Aorta (tissue), 5 donors: ENCODE data around the gene BUD31. TPM values are rescaled to one million over a fixed set of nuclear protein-coding genes. Genes with fewer than 3 reads are reported as not detected.
"Not testable (repeated sequence)": the region's sequence is repeated elsewhere in the genome, so short reads cannot be mapped to it uniquely, and the experiment has no call there.

ENCODE experiments used
- ATAC-seq: fragments of 200-7000 bp; cut with Tn5 transposase; one replicate; pipeline ENCODE4 v1.9.1; 2022; ENCODE audit warnings: moderate library complexity; ENCODE audit not compliant: low FRiP score
- DNase-seq, 2 donors: peaks; one replicate each; pipeline ENCODE4 v3.0.0-alpha.2; 2020
- H3K27ac ChIP-seq, 2 donors: one replicate each; pipeline ENCODE4 v1.5.1; 2013; ENCODE audit warnings: low read length in 2 of 2, mild to moderate bottlenecking in 2 of 2, moderate library complexity in 2 of 2, control low read depth in 1 of 2, inconsistent platforms in 1 of 2, low read depth in 1 of 2
- H3K27me3 ChIP-seq, 2 donors: one replicate each; pipeline ENCODE4 v1.6.1; 2013; ENCODE audit warnings: control low read depth in 1 of 2, low read length in 1 of 2, mild to moderate bottlenecking in 1 of 2, moderate library complexity in 1 of 2; ENCODE audit not compliant: insufficient read depth in 2 of 2, control insufficient read depth in 1 of 2
- H3K36me3 ChIP-seq, 2 donors: one replicate each; pipeline ENCODE4 v1.6.1; 2013; ENCODE audit warnings: control low read depth in 1 of 2, low read length in 1 of 2, mild to moderate bottlenecking in 1 of 2; ENCODE audit not compliant: insufficient read depth in 2 of 2, control insufficient read depth in 1 of 2
- H3K4me1 ChIP-seq, 2 donors: one replicate each; pipeline ENCODE4 v1.6.1; 2013; ENCODE audit warnings: low read length in 2 of 2, control low read depth in 1 of 2, mild to moderate bottlenecking in 1 of 2, moderate library complexity in 1 of 2; ENCODE audit not compliant: insufficient read depth in 2 of 2, control insufficient read depth in 1 of 2
- H3K4me3 ChIP-seq, 2 donors: one replicate each; pipeline ENCODE4 v1.5.1; 2013; ENCODE audit warnings: low read length in 2 of 2, control low read depth in 1 of 2, mild to moderate bottlenecking in 1 of 2
- H3K9me3 ChIP-seq: one replicate; pipeline ENCODE4 v1.6.1; 2013; ENCODE audit warnings: mild to moderate bottlenecking, low read length; ENCODE audit not compliant: control insufficient read depth
- WGBS, 2 donors: extraction: QIAGEN DNeasy Blood & Tissue Kit; methylation state at CpG; one replicate each; pipeline ENCODE4 v1.1.7; 2013; 5-methylcytosine and 5-hydroxymethylcytosine counted together
- intact Hi-C, 2 donors: fragments of 100-400 bp; cut with DNase I; formaldehyde crosslinking; loops; one replicate each; pipeline versions ENCODE4 v1.14.2 to v1.15.0; 2022
- polyA plus RNA-seq, 2 donors: library from polyadenylated mRNA; stranded (reverse); fragments of 200-250 nt; gene quantifications; one replicate each; pipeline ENCODE4 v1.2.3, GENCODE V29; 2013
- total RNA-seq, 2 donors: library from RNA; stranded (reverse); fragmentation: NEBNext Ultra II Directional; extraction: Animal tissue kit (Norgen Biotek cat#: 25700); gene quantifications; one replicate each; pipeline ENCODE4 v1.2.1, GENCODE V29; 2021
- donor health status: healthy with polysubstance abuse.
- donor health status: Bipolar disorder and iron deficiency.
- donor health status: DM: no; HTN: no; CAD: no.
- donor health status: DM: no; HTN: no; CAD: no.
- donor health status: DM: yes; HTN: yes; CAD: no.

The BUD31 gene
- total and polyA plus RNA-seq, 4 donors, result 53.5 to 135 (median 73.0) TPM

GRCh38 chr7:99415513-99416127, 6.9 kb downstream of the BUD31 start:
- not testable (repeated sequence) for H3K27me3 ChIP-seq, H3K9me3 ChIP-seq, ATAC-seq, H3K4me1 ChIP-seq, H3K27ac ChIP-seq, H3K4me3 ChIP-seq
- 43 to 50% methylated on average over 17 of the region's 17 CpGs for WGBS, 2 donors
- intact Hi-C loops, result loop anchor here in 1 of 2 donors (5.0 kb wide), 1 partner anchor 48 kb away; no protein-coding TSS in a partner anchor
- peaks cover 4 to 12% of the 10 kb centered on the region in 2 donors for H3K36me3 ChIP-seq
- DNase-seq, result peak; percentile 75 to 88

DNA sequence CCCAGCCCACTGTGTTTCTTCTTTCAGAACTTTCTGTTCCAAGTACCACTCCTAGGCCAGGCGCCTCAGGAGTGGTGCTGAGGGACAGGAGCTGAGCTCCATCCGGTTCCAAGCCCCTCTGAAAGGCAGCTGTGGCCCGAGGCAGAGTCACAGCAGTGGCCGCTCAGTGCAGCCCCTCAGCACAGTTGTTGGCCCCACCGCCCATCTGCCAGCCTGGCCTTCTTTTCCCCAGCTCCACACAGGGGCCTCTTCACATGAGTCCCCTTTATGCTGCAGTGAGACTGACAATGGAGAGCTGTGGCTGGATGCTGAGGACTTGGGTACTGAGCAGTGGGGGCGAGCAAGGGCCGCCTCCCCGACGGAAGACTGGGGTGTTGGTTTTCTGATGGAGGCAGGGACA, 9.5 kb downstream of the BUD31 start:
- Histone ChIP-seq H3K9me3 (no peaks in the 10 kb centered on the region), H3K4me3 (no peak overlapping the region), H3K36me3 (peaks cover 0 to 11% of the 10 kb centered on the region in 2 donors), H3K4me1 (no peaks in the 10 kb centered on the region), H3K27ac (no peak overlapping the region), H3K27me3 (no peaks in the 10 kb centered on the region)
- no peak for DNase-seq
- WGBS, 2 donors, result 88 to 89% methylated on average over 9 of the region's 9 CpGs
- intact Hi-C loops, result loop anchor here in 1 of 2 donors (5.0 kb wide), 1 partner anchor 51 kb away; no protein-coding TSS in a partner anchor
- no peak for ATAC-seq

DNA sequence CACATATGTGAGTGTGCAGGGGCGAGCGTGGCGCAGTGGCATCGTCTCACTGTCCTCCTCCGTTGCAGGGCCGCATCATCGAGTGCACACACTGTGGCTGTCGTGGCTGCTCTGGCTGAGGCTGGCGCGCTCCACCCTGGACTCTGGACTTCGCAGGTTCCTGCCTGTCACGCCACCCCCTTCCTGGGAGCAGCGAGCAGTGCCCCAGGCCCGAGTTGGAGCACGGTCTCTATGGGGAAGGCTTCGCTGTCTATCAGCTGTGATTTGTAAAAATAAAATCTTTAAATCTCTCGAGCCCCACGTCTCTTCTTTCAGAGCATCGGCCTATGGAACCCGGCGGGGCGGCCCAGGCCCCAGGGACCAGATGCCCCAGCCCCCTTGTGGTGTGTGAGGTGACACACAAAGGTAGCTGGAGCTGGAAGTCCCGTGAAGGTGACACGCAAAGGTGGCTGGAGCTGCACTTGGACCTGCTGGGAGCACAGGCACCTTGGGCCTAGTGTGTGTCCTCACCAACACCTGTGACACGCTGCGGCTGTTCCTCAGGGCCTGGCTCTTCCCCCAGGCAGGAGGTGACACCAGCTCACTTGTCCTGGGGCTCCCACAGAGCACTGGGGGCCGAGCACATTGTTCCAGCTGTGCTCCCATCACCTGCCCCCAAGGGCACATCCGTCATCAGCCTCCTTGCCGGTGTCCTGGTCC, 10.7 kb downstream of the BUD31 start:
- H3K4me3 ChIP-seq, result no peak overlapping the region
- H3K4me1 ChIP-seq, result no peaks in the 10 kb centered on the region
- peaks cover 0 to 12% of the 10 kb centered on the region in 2 donors for H3K36me3 ChIP-seq
- H3K27ac ChIP-seq, result no peak overlapping the region
- no peaks in the 10 kb centered on the region for H3K27me3 ChIP-seq
- intact Hi-C loops, result loop anchor here in 1 of 2 donors (5.0 kb wide), 1 partner anchor 52 kb away; no protein-coding TSS in a partner anchor
- no peak for DNase-seq
- no peaks in the 10 kb centered on the region for H3K9me3 ChIP-seq
- ATAC-seq, result no peak
- 87 to 88% methylated on average over 29 of the region's 29 CpGs for WGBS, 2 donors

- ATAC-seq (no peak), DNase-seq (no peak)
- no peaks in the 10 kb centered on the region for H3K4me1 ChIP-seq
- 87 to 90% methylated on average over 5 of the region's 5 CpGs for WGBS, 2 donors
- intact Hi-C loops, result no loop called here
- peaks cover 0 to 12% of the 10 kb centered on the region in 2 donors for H3K36me3 ChIP-seq
- no peaks in the 10 kb centered on the region for H3K9me3 ChIP-seq
- H3K27ac ChIP-seq, result no peak overlapping the region
- H3K4me3 ChIP-seq, result no peak overlapping the region
- no peaks in the 10 kb centered on the region for H3K27me3 ChIP-seq
Observed at GRCh38 chr7:99420213-99420612, 11.4 kb downstream of the BUD31 start.

DNA sequence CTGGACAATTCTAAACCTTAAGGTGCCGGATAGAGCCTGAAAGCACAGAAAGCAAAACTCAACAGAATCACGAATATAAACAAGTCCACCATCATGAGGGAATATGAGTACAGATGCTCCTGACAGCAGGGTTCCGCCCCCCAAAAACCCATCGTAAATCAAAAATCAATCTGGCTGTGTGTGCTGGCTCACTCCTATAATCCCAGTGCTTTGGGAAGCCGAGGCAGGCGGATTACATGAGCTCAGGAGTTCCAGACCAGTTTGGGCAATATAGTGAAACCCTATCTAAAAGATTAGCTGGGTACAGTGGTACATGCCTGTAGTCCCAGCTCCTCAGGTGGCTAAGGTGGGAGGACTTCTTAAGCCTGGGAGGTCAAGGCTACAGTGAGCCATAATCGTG, 12.2 kb downstream of the BUD31 start:
- ATAC-seq (no peak), DNase-seq (no peak)
- peaks cover 0 to 14% of the 10 kb centered on the region in 2 donors for H3K36me3 ChIP-seq
- H3K27ac ChIP-seq, result no peak overlapping the region
- H3K4me3 ChIP-seq, result no peak overlapping the region
- no peaks in the 10 kb centered on the region for H3K27me3 ChIP-seq
- WGBS, 2 donors, result 85 to 91% methylated on average over 7 of the region's 7 CpGs
- no peaks in the 10 kb centered on the region for H3K9me3 ChIP-seq
- H3K4me1 ChIP-seq, result no peaks in the 10 kb centered on the region
- intact Hi-C loops, result no loop called here

DNA sequence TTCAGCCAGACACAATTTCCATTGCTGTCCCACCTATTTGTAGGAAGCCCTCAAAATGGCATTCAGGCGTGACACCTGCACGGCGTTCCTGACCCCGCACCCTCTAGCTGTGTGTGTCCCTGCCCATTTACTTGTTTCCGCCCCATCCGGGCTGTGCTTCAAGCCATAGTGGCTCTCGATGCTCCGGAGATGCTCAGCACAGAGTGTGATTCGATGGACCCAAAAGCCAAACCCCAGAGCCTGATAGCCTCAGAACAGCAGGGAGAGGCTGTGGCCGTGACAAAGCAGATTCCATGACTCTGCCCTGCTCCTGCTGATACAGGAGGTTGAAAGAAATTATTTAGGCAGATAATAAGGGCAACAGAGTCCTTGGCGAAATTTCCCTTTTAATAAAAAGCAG, 13.4 kb downstream of the BUD31 start:
- H3K36me3 ChIP-seq, result peaks cover 0 to 13% of the 10 kb centered on the region in 2 donors
- 88 to 90% methylated on average over 11 of the region's 11 CpGs for WGBS, 2 donors
- intact Hi-C loops, result no loop called here

GRCh38 chr7:99422625-99423024, 13.9 kb downstream of the BUD31 start:
- 77 to 82% methylated on average over 5 of the region's 5 CpGs for WGBS, 2 donors
- Histone ChIP-seq H3K36me3 (peaks cover 0 to 13% of the 10 kb centered on the region in 2 donors), H3K27me3 (no peaks in the 10 kb centered on the region), H3K4me1 (no peaks in the 10 kb centered on the region), H3K27ac (no peak overlapping the region), H3K9me3 (no peaks in the 10 kb centered on the region), H3K4me3 (no peak overlapping the region)
- intact Hi-C loops, result no loop called here
- DNase-seq (no peak), ATAC-seq (no peak)

More for the DNA sequence above, 13.4 kb downstream of the BUD31 start:
- no peak overlapping the region for H3K27ac ChIP-seq
- H3K9me3 ChIP-seq, result no peaks in the 10 kb centered on the region
- ATAC-seq (no peak), DNase-seq (no peak)
- H3K4me1 ChIP-seq, result no peaks in the 10 kb centered on the region
- no peaks in the 10 kb centered on the region for H3K27me3 ChIP-seq
- H3K4me3 ChIP-seq, result no peak overlapping the region

DNA sequence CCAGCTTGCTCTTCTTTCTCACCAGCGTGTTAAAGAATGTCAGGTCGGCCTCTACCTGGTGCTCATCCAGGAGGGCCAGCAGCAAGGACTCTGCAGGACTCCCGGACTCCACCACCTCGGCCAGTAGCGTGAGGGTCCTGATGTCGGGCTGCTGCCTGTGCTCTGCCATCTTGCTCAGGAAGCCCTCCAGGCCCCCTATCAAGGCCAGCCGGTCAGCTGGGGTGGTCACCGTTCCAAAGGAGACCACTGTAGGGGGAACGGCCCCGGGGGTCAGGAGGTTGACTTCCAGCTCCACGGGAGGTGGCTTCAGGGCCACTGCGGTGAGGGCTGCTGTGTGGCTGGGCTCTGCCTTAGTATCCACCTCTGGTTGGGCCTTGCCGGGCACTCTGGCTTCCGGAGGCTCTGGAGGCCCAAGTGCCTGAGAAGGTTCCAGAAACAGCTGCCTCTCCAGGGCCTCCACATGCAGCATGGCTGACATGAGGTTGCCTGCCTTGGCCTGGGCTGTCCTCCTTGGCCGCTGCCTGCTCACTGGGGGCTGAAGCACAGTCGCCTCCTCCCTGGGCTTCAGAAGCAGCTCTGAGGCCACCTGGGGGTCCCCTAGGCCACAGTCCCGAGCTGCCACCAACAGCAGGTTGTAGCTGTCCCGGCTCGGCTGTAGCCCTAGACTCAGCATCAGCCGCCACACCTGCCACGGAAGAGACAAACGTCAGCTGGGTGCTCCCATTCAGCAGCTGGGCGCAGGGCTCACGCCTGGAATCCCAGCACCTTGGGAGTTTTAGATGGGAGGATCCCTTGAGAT, 16.4 kb downstream of the BUD31 start:
- no peaks in the 10 kb centered on the region for H3K4me1 ChIP-seq
- DNase-seq (no peak), ATAC-seq (no peak)
- peaks cover 0 to 4% of the 10 kb centered on the region in 2 donors for H3K36me3 ChIP-seq
- WGBS, 2 donors, result 90 to 93% methylated on average over 24 of the region's 24 CpGs
- no peaks in the 10 kb centered on the region for H3K27me3 ChIP-seq
- no peaks in the 10 kb centered on the region for H3K9me3 ChIP-seq
- intact Hi-C loops, result no loop called here
- no peak overlapping the region for H3K27ac ChIP-seq
- no peak overlapping the region for H3K4me3 ChIP-seq
